Measurements from ENCODE around the gene PSMA2. TPM values are rescaled to one million over a fixed set of nuclear protein-coding genes. Genes with fewer than 3 reads are reported as not detected.
A peak's percentile ranks its signal among the peaks of the same experiment; 100 is the strongest.

The PSMA2 gene
- total and polyA plus RNA-seq, 8 donors: 65.8 to 159 (median 137) TPM

GRCh38 chr7:42978496-42978895 is 46.5 kb upstream of the PSMA2 start:
- Histone ChIP-seq H3K27ac (no peak overlapping the region), H3K9me3 (no peaks in the 10 kb centered on the region), H3K4me1 (no peaks in the 10 kb centered on the region), H3K36me3 (no peaks in the 10 kb centered on the region), H3K27me3 (no peaks in the 10 kb centered on the region), H3K4me3 (no peak overlapping the region)
- TF ChIP-seq, protein P1, sequence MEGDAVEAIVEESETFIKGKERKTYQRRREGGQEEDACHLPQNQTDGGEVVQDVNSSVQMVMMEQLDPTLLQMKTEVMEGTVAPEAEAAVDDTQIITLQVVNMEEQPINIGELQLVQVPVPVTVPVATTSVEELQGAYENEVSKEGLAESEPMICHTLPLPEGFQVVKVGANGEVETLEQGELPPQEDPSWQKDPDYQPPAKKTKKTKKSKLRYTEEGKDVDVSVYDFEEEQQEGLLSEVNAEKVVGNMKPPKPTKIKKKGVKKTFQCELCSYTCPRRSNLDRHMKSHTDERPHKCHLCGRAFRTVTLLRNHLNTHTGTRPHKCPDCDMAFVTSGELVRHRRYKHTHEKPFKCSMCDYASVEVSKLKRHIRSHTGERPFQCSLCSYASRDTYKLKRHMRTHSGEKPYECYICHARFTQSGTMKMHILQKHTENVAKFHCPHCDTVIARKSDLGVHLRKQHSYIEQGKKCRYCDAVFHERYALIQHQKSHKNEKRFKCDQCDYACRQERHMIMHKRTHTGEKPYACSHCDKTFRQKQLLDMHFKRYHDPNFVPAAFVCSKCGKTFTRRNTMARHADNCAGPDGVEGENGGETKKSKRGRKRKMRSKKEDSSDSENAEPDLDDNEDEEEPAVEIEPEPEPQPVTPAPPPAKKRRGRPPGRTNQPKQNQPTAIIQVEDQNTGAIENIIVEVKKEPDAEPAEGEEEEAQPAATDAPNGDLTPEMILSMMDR (IDR thresholded peaks at IDR 0.05): no peak
- ATAC-seq (peak; percentile 19), DNase-seq (peak in 2 of 4 donors; percentile 36 to 40)
- intact Hi-C loops (cut with DNase I): no loop called here

DNA sequence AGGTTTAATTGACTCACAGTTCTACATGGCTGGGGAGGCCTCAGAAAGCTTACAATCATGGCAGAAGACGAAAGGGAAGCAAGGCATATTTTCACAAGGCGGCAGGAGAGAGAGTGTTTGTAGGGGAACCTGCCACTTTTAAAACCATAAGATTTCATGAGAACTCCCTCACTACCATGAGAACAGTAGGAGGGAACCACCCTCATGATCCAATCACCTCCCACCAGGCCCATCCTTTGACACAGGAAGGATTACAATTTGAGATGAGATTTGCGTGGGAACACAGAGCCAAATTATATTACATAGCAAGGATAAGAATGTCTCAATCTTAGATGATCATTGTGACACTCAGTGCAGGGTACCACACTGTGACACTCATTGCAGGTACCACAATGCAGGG is 44.4 kb upstream of the PSMA2 start:
- no peak for DNase-seq
- no peaks in the 10 kb centered on the region for H3K36me3 ChIP-seq
- H3K9me3 ChIP-seq: no peaks in the 10 kb centered on the region
- no peak overlapping the region for H3K27ac ChIP-seq
- ATAC-seq: no peak
- H3K4me1 ChIP-seq: no peaks in the 10 kb centered on the region
- no peaks in the 10 kb centered on the region for H3K27me3 ChIP-seq
- H3K4me3 ChIP-seq: no peak overlapping the region
- intact Hi-C loops (cut with DNase I): no loop called here
- TF ChIP-seq, protein P1 (IDR thresholded peaks at IDR 0.05): no peak

DNA sequence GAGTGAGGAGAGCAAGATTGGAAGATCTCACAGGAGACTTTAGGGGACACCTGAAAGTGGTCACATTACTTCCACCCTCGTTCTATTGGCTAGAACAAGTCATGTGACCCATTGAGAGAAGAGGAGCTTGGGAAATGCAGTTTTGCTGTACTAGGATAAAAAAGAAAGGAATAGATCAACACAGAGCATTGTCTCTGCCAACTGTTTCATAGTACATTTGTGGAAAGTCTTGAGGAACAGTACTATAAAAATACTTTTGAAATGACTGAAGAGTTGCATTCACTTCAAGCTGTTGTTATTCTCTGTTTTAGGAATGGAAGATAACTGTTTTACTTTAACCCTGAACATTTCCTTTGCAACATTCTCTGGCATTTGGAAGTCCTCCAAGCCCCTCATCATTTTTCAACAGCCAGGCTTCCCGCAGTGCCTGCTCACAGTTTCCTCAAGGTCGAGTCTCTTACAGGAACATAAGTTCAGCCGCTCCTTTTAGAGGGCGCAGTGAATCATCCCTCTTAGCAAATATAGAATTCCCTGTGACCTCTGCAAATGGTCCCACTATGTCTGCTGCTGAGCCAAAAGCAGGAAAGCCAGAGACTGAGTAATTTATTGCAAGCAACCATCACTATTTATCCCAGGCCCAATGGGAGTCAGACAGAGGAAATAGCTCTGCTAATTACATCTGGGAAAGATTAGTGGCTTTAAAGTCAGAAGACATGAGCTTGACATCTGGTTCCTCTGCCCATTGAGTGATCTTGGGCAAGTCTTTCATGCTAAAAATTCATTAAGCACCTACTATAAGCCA is 40.9 kb upstream of the PSMA2 start:
- TF ChIP-seq, protein P1 (IDR thresholded peaks at IDR 0.05): no peak
- Histone ChIP-seq H3K27ac (peak overlapping the region; percentile 31 to 44), H3K27me3 (no peaks in the 10 kb centered on the region), H3K9me3 (no peaks in the 10 kb centered on the region), H3K36me3 (no peaks in the 10 kb centered on the region), H3K4me1 (no peaks in the 10 kb centered on the region), H3K4me3 (no peak overlapping the region)
- DNase-seq (peak in 3 of 4 donors; percentile 12 to 39 (median 17)), ATAC-seq (peak; percentile 88)
- intact Hi-C loops (cut with DNase I): no loop called here

- H3K27me3 ChIP-seq: no peaks in the 10 kb centered on the region
- ATAC-seq (no peak), DNase-seq (no peak)
- intact Hi-C loops (cut with DNase I): no loop called here
- TF ChIP-seq, protein P1 (IDR thresholded peaks at IDR 0.05): no peak
- H3K36me3 ChIP-seq: no peaks in the 10 kb centered on the region
- no peaks in the 10 kb centered on the region for H3K4me1 ChIP-seq
- H3K4me3 ChIP-seq: no peak overlapping the region
- no peaks in the 10 kb centered on the region for H3K9me3 ChIP-seq
- H3K27ac ChIP-seq: no peak overlapping the region
Measured at GRCh38 chr7:42967391-42967790, 35.4 kb upstream of the PSMA2 start.

DNA sequence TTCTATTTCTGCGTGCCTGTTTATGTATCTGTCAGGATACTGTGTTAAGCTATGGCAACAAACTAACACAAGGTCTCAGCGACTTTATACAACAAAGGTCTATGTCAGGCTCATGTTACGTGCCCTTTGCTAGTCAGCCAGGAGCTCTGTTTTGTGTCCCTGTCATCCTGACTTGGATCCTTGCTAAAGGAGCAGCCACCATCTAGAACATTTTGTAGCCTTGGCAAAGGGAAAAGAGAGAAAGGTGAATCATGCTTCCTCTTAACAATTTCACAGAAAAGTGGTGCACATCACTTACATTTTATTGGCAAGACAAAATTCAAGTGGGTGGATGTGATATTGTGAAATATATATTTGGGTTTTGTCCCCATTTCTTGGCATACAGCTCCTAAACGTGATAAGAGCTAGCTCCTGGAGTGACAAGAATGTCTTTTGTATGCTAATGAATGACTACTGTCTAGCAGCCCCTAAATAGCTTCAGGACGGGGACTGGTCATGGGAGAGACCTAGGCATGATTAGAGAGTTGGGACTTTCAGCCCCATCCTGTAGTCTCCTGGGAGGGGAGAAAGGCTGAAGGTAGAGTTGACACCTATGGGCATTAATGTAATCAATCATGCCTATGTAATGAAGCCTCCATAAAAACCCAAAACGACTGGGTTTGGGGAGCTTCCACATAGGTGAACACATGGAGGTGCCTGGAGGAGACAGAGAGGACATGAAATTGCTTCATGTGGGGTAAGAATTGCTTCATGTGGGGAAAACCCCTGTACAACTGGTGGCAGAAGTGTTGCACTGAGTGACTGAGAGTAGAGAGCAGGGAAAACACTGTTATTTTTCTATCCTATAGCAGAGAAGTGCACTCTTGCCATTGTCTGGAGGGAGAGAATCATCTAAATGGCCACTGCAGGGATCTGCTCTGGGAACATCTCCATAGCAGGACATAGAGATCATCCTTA is 33.2 kb upstream of the PSMA2 start:
- no peaks in the 10 kb centered on the region for H3K9me3 ChIP-seq
- intact Hi-C loops (cut with DNase I): no loop called here
- no peak overlapping the region for H3K27ac ChIP-seq
- DNase-seq: no peak
- no peaks in the 10 kb centered on the region for H3K4me1 ChIP-seq
- ATAC-seq: no peak
- TF ChIP-seq, protein P1 (IDR thresholded peaks at IDR 0.05): no peak
- no peak overlapping the region for H3K4me3 ChIP-seq
- H3K27me3 ChIP-seq: no peaks in the 10 kb centered on the region
- H3K36me3 ChIP-seq: no peaks in the 10 kb centered on the region
